Measurements from ENCODE around the gene MCHR1.
"Not testable (repeated sequence)": the region's sequence is repeated elsewhere in the genome, so short reads cannot be mapped to it uniquely, and the experiment has no call there.

The MCHR1 gene

DNA sequence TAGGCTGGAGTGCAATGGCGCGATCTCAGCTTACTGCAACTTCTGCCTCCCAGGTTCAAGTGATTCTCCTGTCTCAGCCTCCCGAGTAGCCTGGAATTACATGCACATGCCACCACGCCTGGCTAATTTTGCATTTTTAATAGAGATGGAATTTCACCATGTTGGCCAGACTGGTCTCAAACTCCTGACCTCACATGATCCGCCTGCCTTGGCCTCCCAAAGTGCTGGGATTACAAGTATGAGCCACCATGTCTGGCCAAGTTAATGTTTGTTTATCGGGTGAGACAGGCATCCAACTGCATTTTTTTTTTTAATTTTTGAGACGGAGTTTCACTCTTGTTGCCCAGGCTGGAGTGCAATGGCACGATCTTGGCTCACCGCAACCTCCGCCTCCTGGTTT is 22.6 kb upstream of the MCHR1 start:
- not testable (repeated sequence) for DNase-seq

DNA sequence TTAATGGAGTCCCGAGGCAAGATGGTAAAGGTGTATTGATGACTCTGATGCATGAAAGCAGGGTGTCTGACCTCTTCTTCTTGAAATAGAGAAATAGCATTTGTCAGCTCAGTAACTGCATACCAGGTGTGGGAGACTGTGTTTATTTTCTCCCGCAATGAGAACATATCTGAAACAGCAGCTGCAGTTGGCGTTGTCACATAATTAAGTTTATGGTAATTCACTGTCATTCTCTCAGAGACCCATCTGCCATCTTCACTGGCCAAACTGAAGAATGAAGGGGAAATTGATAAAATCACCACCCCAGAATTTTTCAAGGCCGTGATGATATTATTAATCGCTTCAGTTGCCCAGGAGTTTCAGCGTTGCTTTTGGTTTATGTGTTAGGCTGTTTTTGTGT is 20.1 kb upstream of the MCHR1 start:
- DNase-seq, result no peak

GRCh38 chr22:40660730-40661129 is 18.6 kb upstream of the MCHR1 start:
- DNase-seq, result no peak

- no peak for DNase-seq
Observed at GRCh38 chr22:40661671-40662070, 17.6 kb upstream of the MCHR1 start.

DNA sequence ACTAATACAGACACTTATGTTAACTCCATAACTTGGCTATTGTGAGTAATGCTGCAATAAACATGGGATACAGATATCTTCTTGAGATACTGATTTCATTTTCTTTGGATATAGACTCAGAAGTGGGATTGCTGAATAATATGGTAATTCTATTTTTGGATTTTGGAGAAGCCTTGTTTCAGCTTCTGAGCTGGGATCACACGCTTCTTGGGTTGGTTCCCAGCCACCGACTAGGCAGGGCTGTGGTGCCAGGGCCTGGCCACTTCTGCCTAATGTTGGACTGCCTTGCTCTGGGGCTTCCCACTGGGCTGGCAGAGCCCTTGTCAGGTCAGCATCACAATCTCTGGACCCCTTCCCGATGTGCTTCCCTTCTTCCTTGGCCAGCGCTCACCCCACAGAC is 14.0 kb upstream of the MCHR1 start:
- no peak for DNase-seq

GRCh38 chr22:40666151-40666848 is 13.0 kb upstream of the MCHR1 start:
- no peak for DNase-seq

- DNase-seq, result no peak
Observed at GRCh38 chr22:40668611-40669411, 10.5 kb upstream of the MCHR1 start.

DNA sequence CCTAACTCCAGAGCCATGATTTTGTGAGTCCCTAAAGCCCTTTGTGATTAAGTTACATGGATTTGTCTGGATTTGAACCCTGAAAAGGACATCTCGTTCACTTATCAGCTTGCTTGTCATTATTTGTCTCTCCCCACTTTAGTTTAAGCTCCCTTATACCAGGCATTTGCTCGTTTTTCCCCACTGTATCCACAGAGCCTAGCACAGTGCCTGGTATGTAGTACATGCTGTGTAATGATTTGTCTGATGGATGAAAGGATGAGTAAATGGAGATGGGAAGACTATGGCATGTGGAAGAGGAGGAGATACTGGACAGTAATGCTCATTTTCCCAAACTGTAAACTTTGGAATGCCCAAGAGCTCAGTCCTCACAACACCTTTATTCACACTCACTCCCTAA is 9.2 kb upstream of the MCHR1 start:
- DNase-seq, result no peak

DNA sequence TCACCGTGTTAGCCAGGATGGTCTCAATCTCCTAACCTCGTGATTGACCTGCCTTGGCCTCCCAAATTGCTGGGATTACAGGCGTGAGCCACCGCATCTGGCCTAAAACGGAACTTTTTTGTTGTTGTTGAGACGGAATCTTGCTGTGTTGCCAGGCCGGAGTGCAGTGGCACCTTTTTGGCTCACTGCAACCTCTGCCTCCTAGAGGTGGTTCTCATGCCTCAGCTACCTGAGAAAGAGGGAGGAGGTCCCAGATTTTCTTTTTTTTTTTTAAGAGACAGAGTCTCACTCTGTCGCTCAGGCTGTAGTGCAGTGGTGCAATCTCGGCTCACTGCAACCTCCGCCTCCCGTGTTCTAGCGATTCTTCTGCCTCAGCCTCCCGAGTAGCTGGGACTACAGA is 7.9 kb upstream of the MCHR1 start:
- no peak for DNase-seq

DNA sequence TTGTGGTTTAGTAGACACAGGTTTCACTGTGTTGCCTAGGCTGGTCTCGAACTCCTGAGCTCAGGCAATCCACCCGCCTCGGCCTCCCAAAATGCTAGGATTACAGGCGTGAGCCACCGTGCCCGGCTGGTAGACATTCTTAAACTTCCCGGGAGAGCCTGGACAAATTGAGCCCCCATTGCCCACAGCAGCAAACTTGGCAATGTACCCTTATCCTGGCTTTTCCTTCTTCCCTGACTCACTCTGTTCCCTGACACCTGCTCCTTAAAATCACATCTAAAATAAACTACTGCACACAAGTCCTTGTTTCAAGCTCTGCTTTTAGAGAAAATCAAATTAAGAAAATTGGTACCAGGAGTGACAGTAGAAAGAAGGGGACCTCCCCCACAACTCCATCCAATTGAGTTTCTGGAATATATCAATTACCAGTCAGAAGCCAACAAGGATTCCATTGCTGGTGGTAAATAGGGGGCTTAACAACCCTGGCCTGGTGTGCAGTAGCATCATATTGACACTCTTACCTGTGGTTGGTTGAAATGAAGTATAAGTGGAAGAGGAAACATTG is 7.4 kb upstream of the MCHR1 start:
- DNase-seq, result no peak

DNA sequence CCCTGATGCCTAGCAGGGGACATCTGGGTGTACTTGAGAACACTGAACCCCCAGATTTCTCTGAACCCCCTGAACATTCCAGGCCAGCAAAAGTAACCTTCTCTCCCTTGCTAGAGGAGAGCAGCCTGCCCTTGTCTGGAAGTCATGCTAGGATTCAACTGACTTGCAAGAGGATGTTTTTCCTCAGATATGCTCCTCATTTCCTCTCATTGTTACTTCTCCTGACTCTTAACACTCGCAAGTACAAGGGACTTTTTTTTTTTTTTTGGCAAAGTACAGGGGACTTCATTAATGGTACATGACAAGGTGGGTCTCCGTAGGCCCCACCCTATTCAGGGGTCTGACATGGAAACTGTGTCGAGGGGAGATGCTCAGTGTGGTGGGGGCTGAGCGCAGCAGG is 6.3 kb upstream of the MCHR1 start:
- no peak for DNase-seq

- no peak for DNase-seq
Observed at GRCh38 chr22:40674274-40674673, 5.0 kb upstream of the MCHR1 start.

DNA sequence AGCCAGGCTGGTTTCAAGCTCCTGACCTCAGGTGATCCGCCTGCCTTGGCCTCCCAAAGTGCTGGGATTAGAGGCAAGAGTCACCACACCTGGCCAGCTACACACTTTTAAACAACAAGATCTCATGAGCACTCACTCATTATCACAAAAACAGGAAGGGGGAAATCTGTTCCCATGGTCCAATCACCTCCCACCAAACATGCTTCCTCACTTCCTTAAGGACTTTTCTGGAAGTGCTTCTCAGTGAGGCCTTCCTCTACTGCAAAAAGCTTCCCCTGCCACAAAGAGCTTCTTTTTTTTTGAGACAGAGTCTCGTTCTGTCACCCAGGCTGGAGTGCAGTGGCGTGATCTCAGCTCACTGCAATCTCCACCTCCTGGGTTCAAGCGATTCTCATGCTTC is 3.1 kb upstream of the MCHR1 start:
- DNase-seq, result not testable (repeated sequence)

DNA sequence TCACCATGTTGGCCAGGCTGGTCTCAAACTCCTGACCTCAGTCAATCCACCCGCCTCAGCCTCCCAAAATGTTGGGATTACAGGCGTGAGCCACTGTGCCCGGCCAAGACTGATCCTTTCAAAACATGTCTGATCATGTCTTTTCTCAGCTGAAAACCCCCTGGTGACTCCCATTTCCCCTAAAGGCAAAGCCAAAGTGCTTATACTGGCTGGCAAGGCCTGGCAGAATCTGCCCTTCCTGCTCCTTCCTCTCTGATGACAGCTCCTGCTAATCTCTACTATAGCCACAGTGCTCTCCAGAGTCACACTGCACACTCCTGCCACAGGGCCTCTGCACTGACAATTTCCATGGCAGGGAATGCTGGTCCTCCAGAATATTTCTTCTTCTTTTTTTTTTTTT is 2.6 kb upstream of the MCHR1 start:
- no peak for DNase-seq

DNA sequence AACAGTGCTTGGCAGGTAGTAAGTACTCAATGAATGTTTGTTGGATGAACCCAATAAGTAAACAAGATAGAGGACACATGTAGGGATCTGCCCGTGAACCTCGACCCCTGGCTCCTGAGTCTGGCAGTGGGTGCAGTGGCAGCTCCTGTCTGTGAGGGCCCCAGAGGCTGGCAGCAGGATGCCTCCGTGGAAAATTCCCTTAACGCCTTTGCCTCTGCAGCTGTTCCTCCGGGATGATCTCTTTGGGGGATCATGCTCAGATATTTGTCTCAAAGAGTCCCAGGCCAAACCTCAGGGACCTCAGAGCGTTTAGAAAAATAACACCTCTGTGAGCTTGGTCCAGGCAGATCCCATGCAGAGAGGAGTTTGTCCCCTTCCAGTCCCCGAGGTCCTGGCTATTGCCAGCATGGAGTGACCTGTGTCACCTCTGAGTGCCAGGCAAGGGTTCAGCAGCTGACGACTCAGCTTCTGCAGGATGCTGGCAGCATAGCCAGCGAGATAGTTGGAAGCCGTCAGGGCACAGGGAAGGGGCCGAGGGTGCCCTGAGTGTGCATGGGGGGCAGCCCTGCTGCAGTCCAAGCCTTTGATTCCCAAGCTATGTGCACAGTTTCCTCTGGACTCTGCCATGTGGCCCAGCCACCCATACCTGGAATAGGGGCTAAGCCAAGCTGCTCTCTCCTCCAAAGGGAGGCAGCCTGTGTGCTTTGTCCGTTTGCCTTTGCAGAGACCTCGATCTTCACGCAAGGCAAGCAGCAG is 613 bp upstream of the MCHR1 start:
- no peak for DNase-seq

GRCh38 chr22:40679964-40680818 is 907 bp downstream of the MCHR1 start:
- DNase-seq, result no peak

GRCh38 chr22:40680819-40681183 is 1.5 kb downstream of the MCHR1 start:
- no peak for DNase-seq

GRCh38 chr22:40681451-40681850 is 2.2 kb downstream of the MCHR1 start:
- DNase-seq, result no peak

- DNase-seq, result no peak
Observed at GRCh38 chr22:40684728-40685127, 5.4 kb downstream of the MCHR1 start.

GRCh38 chr22:40685406-40685805 is 6.1 kb downstream of the MCHR1 start:
- DNase-seq, result no peak

GRCh38 chr22:40687706-40688105 is 8.4 kb downstream of the MCHR1 start:
- DNase-seq, result no peak

DNA sequence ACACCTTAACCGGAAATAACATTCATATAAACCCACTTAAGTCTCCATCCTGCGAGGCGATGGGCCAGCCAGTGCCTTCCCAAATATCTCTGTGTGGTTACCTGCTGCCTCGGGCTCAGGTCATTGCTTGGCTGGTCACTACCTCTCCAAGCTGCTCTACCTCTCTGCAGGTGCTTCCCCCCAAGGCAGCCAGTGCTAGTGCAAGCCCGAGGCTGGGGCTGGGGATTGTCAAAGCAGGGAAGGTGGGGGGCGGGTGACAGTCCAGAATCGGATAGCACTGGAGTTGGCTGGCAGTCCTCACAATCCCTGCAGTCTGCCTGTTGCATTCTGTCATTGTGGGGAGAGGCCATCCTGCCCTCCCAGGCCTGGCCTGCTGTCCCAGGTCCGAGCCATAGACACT is 11.1 kb downstream of the MCHR1 start:
- DNase-seq, result no peak

DNA sequence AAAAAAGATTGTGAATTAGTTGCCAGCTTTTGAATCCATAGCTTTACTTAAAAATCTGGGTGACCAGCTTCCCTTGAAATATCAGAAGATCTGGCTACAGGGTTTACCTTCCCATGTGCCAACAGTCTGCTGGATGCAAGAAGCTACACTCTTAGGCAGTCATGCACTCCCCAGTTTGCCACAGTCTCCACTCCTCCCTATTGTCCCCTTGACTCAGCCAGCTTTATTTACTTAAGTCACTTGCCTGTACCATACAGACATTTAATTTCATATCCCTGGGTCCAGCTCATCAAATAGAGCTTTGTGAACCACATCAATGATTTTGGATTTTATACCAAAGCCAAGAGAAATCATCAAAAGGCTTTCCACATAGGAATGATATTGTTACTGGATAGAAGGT is 12.2 kb downstream of the MCHR1 start:
- DNase-seq, result no peak

All from NCI-H1417 treated with DMSO at 0.1 percent for 48 hours (cell line).